Measurements from ENCODE around the gene IL12A. TPM values are rescaled to one million over a fixed set of nuclear protein-coding genes. Genes with fewer than 3 reads are reported as not detected.

The IL12A gene
- total RNA-seq, 4 donors from 2014 or later: 0.73 TPM; not detected in 3

DNA sequence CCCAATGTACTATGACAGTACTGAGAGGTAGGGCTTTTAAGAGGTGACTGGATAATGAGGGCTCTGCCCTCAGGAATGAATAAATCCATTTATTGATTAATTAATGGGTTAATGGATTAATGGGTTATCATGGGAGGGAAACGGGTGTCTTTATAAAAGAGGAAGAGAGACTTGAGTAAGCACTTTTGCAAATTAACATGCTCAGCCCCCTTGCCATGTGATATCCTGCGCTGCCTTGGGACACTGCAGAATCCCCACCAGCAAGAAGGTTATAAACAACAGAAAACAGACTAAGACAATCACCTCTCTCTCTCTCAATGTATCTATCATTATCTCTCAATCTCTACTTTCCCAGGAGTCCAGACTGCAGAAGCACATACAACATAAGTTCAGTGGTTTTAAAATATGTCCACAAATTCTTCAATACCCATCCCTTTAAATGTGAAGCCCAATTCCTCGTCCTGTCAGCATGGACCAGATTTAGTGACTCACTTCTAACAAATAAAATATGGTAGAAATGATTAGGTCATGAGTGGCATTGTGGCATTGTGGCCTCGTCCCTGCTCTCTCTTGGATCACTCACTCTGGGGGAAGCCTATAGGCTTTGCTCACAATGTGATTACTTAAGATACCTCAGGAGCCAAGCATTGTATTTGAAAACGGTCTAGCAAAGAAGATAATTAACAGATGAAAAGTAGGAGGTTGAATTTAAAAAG is 40.0 kb upstream of the IL12A start:
- Histone ChIP-seq H3K27ac (no peak overlapping the region), H3K9me3 (no peaks in the 10 kb centered on the region), H3K4me1 (no peaks in the 10 kb centered on the region), H3K27me3 (no peaks in the 10 kb centered on the region), H3K4me3 (no peak overlapping the region), H3K36me3 (no peaks in the 10 kb centered on the region)
- intact Hi-C loops (cut with DNase I; ENCODE audit: low total_unique reads): no loop called here
- DNase-seq: no peak
- no peak for TF ChIP-seq POLR2A (IDR thresholded peaks at IDR 0.05)
- TF ChIP-seq, protein P1, sequence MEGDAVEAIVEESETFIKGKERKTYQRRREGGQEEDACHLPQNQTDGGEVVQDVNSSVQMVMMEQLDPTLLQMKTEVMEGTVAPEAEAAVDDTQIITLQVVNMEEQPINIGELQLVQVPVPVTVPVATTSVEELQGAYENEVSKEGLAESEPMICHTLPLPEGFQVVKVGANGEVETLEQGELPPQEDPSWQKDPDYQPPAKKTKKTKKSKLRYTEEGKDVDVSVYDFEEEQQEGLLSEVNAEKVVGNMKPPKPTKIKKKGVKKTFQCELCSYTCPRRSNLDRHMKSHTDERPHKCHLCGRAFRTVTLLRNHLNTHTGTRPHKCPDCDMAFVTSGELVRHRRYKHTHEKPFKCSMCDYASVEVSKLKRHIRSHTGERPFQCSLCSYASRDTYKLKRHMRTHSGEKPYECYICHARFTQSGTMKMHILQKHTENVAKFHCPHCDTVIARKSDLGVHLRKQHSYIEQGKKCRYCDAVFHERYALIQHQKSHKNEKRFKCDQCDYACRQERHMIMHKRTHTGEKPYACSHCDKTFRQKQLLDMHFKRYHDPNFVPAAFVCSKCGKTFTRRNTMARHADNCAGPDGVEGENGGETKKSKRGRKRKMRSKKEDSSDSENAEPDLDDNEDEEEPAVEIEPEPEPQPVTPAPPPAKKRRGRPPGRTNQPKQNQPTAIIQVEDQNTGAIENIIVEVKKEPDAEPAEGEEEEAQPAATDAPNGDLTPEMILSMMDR (IDR thresholded peaks at IDR 0.05): no peak

DNA sequence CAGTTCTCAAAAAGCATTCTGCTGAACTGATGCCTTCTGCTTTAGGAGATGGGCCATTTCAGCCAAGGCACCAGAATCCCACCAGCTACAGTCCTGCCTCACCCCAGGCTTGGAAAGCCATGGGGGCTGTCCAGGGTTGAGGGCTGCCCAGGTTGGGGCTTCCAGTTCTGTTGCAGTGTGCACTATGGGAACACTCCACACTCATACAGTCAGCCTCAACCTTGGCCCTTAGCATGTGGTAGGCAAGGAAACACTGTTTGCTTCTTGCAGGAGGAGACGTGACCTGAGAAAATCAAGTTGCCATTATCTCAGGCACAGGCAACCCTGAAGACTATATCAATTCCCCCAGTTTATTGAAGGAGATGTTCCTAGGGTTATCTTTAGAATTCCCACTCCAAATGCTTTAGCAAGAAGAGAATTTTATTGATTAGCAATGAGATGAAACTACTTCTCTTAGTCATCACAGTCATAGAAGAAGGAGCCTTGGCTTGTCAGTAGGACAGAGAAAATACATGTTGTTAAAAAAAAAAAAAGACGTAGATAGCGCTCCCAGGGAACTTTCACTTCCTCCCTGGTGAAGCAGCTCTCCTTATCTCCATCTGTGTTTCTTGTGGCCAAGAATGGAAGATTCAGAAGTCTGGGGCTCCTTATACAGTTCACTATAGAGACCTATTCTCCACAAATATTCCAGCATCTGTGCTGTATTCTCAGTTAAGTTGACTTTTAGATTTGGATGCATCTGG is 38.3 kb upstream of the IL12A start:
- H3K27ac ChIP-seq: no peak overlapping the region
- DNase-seq: no peak
- H3K36me3 ChIP-seq: no peaks in the 10 kb centered on the region
- intact Hi-C loops (cut with DNase I; ENCODE audit: low total_unique reads): no loop called here
- H3K4me1 ChIP-seq: no peaks in the 10 kb centered on the region
- H3K4me3 ChIP-seq: no peak overlapping the region
- no peaks in the 10 kb centered on the region for H3K9me3 ChIP-seq
- H3K27me3 ChIP-seq: no peaks in the 10 kb centered on the region
- TF ChIP-seq, protein P1 (IDR thresholded peaks at IDR 0.05): no peak
- TF ChIP-seq POLR2A (IDR thresholded peaks at IDR 0.05): no peak

DNA sequence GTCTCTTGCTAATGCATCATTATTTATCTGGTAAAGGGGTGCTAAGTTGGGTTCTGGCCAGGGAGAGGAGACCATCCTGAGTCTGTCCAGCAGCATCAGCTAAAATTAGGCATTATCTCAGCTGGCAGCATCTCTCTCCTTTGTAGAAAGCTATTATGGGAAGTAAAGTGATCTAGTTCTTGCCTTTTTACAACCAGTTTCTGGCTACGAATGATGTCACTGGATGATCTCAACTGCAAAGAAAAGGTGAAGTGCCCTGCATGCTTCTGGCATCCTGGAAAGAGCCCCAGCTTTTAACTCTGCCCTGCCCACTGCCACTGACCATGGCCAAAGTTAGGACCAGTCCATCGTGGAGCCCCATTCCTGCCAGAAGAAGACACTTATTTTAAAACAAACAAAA is 37.1 kb upstream of the IL12A start:
- Histone ChIP-seq H3K36me3 (no peaks in the 10 kb centered on the region), H3K27me3 (no peaks in the 10 kb centered on the region), H3K4me1 (no peaks in the 10 kb centered on the region), H3K27ac (no peak overlapping the region), H3K9me3 (no peaks in the 10 kb centered on the region), H3K4me3 (no peak overlapping the region)
- DNase-seq: no peak
- TF ChIP-seq, protein P1 (IDR thresholded peaks at IDR 0.05): no peak
- no peak for TF ChIP-seq POLR2A (IDR thresholded peaks at IDR 0.05)
- intact Hi-C loops (cut with DNase I; ENCODE audit: low total_unique reads): no loop called here

DNA sequence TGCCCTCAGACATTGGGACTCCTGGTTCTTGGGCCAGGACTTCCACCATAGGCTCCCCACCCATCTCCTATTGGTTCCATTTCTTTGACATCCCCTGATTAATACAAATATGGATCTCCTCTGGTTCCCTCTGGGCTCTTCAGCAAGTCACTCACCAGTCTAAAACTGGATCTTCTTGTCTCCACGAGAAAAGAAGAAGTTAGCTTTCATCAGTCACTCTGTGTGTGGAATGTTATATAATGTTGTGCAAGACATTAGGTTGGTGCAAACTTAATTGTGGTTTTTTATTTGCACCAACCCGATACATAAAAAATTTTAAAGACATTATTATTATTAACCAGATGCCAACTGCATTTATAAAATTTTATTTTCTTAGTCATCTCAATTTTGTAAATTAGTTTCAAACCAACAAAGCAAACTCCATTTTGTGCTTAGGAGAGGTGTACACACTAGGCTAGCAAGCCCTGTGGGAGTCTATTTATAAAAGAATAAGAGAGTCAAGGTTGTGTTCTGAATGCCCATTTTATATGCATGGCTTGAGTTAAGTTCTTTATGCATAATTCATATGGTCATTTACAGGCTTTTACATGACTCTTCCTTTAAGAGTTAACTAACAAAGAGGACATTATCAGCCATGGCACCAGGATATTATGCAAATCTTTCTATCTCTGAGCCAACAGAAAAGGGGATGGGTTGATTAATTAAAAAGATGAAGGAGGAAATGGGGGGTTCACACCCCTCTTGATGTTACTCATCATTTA is 35.1 kb upstream of the IL12A start:
- DNase-seq: no peak
- Histone ChIP-seq H3K36me3 (no peaks in the 10 kb centered on the region), H3K9me3 (no peaks in the 10 kb centered on the region), H3K27ac (no peak overlapping the region), H3K4me3 (no peak overlapping the region), H3K27me3 (no peaks in the 10 kb centered on the region), H3K4me1 (no peaks in the 10 kb centered on the region)
- no peak for TF ChIP-seq POLR2A (IDR thresholded peaks at IDR 0.05)
- TF ChIP-seq, protein P1 (IDR thresholded peaks at IDR 0.05): no peak
- intact Hi-C loops (cut with DNase I; ENCODE audit: low total_unique reads): no loop called here
